Measurements from ENCODE around the gene ANO2.

DNA sequence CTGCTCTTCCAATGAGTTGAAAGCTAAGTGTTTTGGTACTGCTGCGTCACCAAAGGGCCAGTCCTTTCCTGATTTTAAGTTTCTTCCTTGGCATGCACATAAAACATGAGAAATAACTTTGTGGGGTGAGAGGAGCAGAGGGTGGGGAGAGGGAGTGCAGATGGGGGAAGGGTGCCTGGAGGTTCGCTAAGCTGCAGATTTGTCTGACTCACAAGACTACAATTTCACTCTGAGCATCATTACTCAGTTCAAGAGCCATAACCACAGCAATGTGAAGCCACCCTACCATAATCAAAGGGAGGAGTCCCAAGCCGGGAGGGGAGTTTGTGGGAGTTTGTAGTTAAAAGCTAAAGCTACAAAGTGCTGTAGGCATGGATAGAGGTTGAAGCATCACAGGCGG is 136.1 kb downstream of the ANO2 start:
- TF ChIP-seq, protein P1, sequence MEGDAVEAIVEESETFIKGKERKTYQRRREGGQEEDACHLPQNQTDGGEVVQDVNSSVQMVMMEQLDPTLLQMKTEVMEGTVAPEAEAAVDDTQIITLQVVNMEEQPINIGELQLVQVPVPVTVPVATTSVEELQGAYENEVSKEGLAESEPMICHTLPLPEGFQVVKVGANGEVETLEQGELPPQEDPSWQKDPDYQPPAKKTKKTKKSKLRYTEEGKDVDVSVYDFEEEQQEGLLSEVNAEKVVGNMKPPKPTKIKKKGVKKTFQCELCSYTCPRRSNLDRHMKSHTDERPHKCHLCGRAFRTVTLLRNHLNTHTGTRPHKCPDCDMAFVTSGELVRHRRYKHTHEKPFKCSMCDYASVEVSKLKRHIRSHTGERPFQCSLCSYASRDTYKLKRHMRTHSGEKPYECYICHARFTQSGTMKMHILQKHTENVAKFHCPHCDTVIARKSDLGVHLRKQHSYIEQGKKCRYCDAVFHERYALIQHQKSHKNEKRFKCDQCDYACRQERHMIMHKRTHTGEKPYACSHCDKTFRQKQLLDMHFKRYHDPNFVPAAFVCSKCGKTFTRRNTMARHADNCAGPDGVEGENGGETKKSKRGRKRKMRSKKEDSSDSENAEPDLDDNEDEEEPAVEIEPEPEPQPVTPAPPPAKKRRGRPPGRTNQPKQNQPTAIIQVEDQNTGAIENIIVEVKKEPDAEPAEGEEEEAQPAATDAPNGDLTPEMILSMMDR (IDR thresholded peaks at IDR 0.05; ENCODE audit: extremely low read depth in 1 of 2, insufficient read depth in 1 of 2, low read depth in 1 of 2, low read length in 2 of 2): no peak
- TF ChIP-seq EZH2 (IDR thresholded peaks at IDR 0.05; ENCODE audit: borderline replicate concordance, low read depth, low read length, severe bottlenecking): no peak
- TF ChIP-seq POLR2A (IDR thresholded peaks at IDR 0.05; ENCODE audit: low read depth, low read length): no peak
- TF ChIP-seq POLR2AphosphoS5 (IDR thresholded peaks at IDR 0.05; ENCODE audit: insufficient read depth, low read depth, low read length): no peak
- no peak for TF ChIP-seq MYC (IDR thresholded peaks at IDR 0.05; ENCODE audit: low read depth, low read length)
- no peak for TF ChIP-seq JUN (IDR thresholded peaks at IDR 0.05; ENCODE audit: borderline replicate concordance, insufficient read depth, insufficient read length, low read depth)
- TF ChIP-seq, protein P2, sequence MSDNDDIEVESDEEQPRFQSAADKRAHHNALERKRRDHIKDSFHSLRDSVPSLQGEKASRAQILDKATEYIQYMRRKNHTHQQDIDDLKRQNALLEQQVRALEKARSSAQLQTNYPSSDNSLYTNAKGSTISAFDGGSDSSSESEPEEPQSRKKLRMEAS (IDR thresholded peaks at IDR 0.05; ENCODE audit: insufficient read depth, insufficient read length): no peak
